K562 (cell line): ENCODE results near the gene UBA52. TPM values are rescaled to one million over a fixed set of nuclear protein-coding genes. Genes with fewer than 3 reads are reported as not detected.

ENCODE experiments used
- ADNP ChIP-seq: fragments of 200-800 bp; sonication (Bioruptor generic); IDR thresholded peaks from 2 replicates; pipeline ENCODE4 v1.6.1; 2016; ENCODE audit warnings: missing genetic modification characterization, missing compliant biosample characterization
- DNMT1 ChIP-seq: fragments of 450-650 bp; IDR thresholded peaks from 2 replicates; pipeline ENCODE4 v1.6.1; 2016; ENCODE audit warnings: antibody characterized with exemption, mild to moderate bottlenecking
- HEY1 ChIP-seq: fragments of 250-450 bp; sonication (Bioruptor Pico); IDR thresholded peaks from 2 replicates; pipeline ENCODE4 v1.5.0; 2020; ENCODE audit warnings: mild to moderate bottlenecking, moderate library complexity, borderline replicate concordance
- NONO ChIP-seq, 2 experiments: fragments of 200-400 bp in 1 of 2; fragments of 450-650 bp in 1 of 2; formaldehyde crosslinking in 1 of 2; IDR thresholded peaks; 2 replicates each; pipeline ENCODE4 v1.6.1; 2017; ENCODE audit warnings: low read depth in 2 of 2, mild to moderate bottlenecking in 2 of 2, moderate library complexity in 2 of 2, low read length in 1 of 2
- POU5F1 ChIP-seq: fragments of 150-350 bp; IDR thresholded peaks from 2 replicates; pipeline ENCODE4 v1.6.1; 2014; ENCODE audit warnings: borderline replicate concordance, low read length, low read depth, mild to moderate bottlenecking; ENCODE audit not compliant: partially characterized antibody
- RFX1 ChIP-seq: fragments of 450-650 bp; IDR thresholded peaks from 2 replicates; pipeline ENCODE4 v1.6.1; 2016; ENCODE audit warnings: mild to moderate bottlenecking, moderate library complexity
- RNF2 ChIP-seq: sonication (generic); IDR thresholded peaks from 2 replicates; pipeline ENCODE4 v1.6.1; 2016
- SMAD1 ChIP-seq: fragments of 150-350 bp; IDR thresholded peaks from 2 replicates; pipeline ENCODE4 v1.6.1; 2014; ENCODE audit warnings: low read length, low read depth; ENCODE audit not compliant: partially characterized antibody
- TFAM ChIP-seq: fragments of 250-450 bp; sonication (Bioruptor Pico); conservative IDR thresholded peaks from 2 replicates; pipeline ENCODE4 v1.5.0; 2021; ENCODE audit warnings: mild to moderate bottlenecking, moderate library complexity
- WHSC1 ChIP-seq: IDR thresholded peaks from one replicate; pipeline ENCODE4 v1.6.1; 2012; ENCODE audit warnings: low read length, control low read depth, inconsistent platforms
- polyA plus RNA-seq, 8 experiments: library from polyadenylated mRNA; depleted of rRNA in 4 of 8; stranded (reverse) in 5 of 8; unstranded in 3 of 8; fragments of >200 nt; fragmentation: Nextera tagmentation in 2 of 8; fragmentation: Illumina TruSeq in 1 of 8; extraction: Ambion mirVana in 2 of 8; extraction: Trizol in 1 of 8; gene quantifications; 2 replicates each; pipeline versions ENCODE4 v1.2.1 to v1.2.3, GENCODE V29; 2011 to 2014; ENCODE audit warnings: inconsistent platforms in 1 of 8, missing spikeins in 1 of 8
- total RNA-seq, 7 experiments: library from RNA; depleted of rRNA in 6 of 7; stranded (reverse); fragments of >200 nt in 6 of 7; fragmentation: Illumina TruSeq in 2 of 7; extraction: Trizol in 2 of 7; gene quantifications; 2 replicates each; pipeline versions ENCODE4 v1.2.1 to v1.2.3, GENCODE V29; 2011 to 2021; ENCODE audit warnings: low replicate concordance in 1 of 7
- TF ChIP-seq, protein P1 (sequence below): IDR thresholded peaks from 2 replicates; pipeline ENCODE4 v1.6.1; 2014; ENCODE audit warnings: antibody characterized with exemption
- TF ChIP-seq, protein P2 (sequence below): fragments of 450-650 bp; formaldehyde crosslinking; IDR thresholded peaks from 2 replicates; pipeline ENCODE4 v1.4.0; 2020; ENCODE audit warnings: mild to moderate bottlenecking, moderate library complexity
- TF ChIP-seq, protein P3 (sequence below): fragments of 450-650 bp; IDR thresholded peaks from 2 replicates; pipeline ENCODE4 v1.6.1; 2014; ENCODE audit warnings: low read depth, mild to moderate bottlenecking, moderate library complexity, borderline replicate concordance

Gene UBA52
- total and polyA plus RNA-seq, 9 of the 15 experiments (the other 6 are each of a cell fraction or from before 2014, with no cell fraction given): 1,110 to 2,751 (median 1,733) TPM

DNA sequence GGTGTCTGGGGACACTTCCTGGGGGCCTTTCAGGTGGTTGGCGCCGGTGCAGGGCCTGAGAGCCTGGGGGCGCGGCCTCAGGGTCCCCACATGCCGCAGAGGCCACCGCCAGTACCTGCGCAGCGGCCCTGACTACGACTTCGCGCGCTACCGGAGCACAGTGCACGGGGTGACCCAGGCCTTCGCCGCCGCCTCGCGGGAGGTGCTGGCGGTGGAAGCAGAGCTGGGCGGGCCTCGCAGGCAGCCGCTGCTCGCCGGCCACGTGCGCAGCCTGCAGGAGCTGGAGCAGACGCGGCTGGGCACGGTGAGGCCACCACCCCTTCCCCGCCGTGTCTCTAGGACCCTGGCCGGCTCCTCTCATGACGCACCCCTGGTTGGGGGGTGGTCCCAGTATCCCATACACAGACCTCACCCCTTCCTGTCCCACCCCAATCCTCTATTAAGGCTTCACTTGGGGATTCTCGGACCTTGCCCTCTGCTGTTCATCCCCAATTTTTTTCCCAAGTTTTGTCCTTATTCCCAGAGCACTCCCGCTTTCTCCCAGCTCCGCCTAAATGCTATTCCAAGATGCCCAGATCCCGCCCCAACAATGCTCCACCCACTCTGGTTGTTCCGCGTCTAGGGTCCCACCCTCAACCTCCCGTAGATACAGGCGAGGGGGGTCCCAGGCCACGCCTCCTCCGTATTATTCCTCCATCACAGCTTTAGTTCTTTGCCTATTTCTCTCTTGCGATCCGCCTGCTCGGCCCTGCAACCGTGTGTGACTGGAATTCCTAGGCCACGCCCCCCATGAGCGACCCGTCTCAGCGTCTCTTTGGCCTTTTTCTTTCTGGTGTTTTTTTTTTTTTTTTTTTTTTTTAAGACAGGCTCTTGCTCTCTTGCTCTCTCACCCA lies 18.0 kb downstream of the UBA52 start (continued):
- TF ChIP-seq, protein P1, sequence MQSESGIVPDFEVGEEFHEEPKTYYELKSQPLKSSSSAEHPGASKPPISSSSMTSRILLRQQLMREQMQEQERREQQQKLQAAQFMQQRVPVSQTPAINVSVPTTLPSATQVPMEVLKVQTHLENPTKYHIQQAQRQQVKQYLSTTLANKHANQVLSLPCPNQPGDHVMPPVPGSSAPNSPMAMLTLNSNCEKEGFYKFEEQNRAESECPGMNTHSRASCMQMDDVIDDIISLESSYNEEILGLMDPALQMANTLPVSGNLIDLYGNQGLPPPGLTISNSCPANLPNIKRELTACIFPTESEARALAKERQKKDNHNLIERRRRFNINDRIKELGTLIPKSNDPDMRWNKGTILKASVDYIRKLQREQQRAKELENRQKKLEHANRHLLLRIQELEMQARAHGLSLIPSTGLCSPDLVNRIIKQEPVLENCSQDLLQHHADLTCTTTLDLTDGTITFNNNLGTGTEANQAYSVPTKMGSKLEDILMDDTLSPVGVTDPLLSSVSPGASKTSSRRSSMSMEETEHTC: no peak
- no peak for TF ChIP-seq ADNP (tag)
- no peak for TF ChIP-seq HEY1 (CRISPR knock-in tag)
- no peak for TF ChIP-seq WHSC1
- TF ChIP-seq, protein P2, sequence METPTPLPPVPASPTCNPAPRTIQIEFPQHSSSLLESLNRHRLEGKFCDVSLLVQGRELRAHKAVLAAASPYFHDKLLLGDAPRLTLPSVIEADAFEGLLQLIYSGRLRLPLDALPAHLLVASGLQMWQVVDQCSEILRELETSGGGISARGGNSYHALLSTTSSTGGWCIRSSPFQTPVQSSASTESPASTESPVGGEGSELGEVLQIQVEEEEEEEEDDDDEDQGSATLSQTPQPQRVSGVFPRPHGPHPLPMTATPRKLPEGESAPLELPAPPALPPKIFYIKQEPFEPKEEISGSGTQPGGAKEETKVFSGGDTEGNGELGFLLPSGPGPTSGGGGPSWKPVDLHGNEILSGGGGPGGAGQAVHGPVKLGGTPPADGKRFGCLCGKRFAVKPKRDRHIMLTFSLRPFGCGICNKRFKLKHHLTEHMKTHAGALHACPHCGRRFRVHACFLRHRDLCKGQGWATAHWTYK: no peak
- peak; percentile 97 for TF ChIP-seq RNF2
- no peak for TF ChIP-seq TFAM (CRISPR knock-in tag)
- TF ChIP-seq DNMT1: no peak
- TF ChIP-seq RFX1: no peak
- no peak for TF ChIP-seq POU5F1
- TF ChIP-seq SMAD1: no peak
- TF ChIP-seq, protein P3, sequence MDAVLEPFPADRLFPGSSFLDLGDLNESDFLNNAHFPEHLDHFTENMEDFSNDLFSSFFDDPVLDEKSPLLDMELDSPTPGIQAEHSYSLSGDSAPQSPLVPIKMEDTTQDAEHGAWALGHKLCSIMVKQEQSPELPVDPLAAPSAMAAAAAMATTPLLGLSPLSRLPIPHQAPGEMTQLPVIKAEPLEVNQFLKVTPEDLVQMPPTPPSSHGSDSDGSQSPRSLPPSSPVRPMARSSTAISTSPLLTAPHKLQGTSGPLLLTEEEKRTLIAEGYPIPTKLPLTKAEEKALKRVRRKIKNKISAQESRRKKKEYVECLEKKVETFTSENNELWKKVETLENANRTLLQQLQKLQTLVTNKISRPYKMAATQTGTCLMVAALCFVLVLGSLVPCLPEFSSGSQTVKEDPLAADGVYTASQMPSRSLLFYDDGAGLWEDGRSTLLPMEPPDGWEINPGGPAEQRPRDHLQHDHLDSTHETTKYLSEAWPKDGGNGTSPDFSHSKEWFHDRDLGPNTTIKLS: peak; percentile 77; the same call in 1 of the 2 replicates
- no peak for TF ChIP-seq NONO (IDR thresholded peaks at IDR 0.05; ENCODE audit: low read depth in 2 of 2, low read length in 1 of 2)
